Tibial artery (tissue), 4 donors: ENCODE results near the gene WDR73.

Experiments used
- DNase-seq, 2 donors: peaks; one replicate each; pipeline ENCODE4 v3.0.0-alpha.2; 2019
- H3K27ac ChIP-seq, 2 donors: fragments of 200-600 bp; sonication (generic) in 1 of 2; 1 replicate in 1 of 2; 2 replicates in 1 of 2; pipeline ENCODE4 v1.5.1; 2018 to 2019; ENCODE audit warnings: mild to moderate bottlenecking in 1 of 2
- H3K27me3 ChIP-seq, 2 donors: fragments of 200-600 bp; sonication (generic) in 1 of 2; one replicate each; pipeline versions ENCODE4 v1.5.1 to v1.6.0; 2016 to 2019
- H3K36me3 ChIP-seq, 3 donors: fragments of 200-600 bp; sonication (generic) in 2 of 3; one replicate each; pipeline ENCODE4 v1.5.1; 2016 to 2019; ENCODE audit warnings: mild to moderate bottlenecking in 2 of 3
- H3K4me1 ChIP-seq, 4 donors: fragments of 200-600 bp; sonication (generic) in 2 of 4; 1 replicate in 3 of 4; 2 replicates in 1 of 4; pipeline ENCODE4 v1.5.1; 2016 to 2019
- H3K4me3 ChIP-seq, 2 donors: fragments of 200-600 bp; sonication (generic) in 1 of 2; 1 replicate in 1 of 2; 2 replicates in 1 of 2; pipeline ENCODE4 v1.5.1; 2018 to 2019; ENCODE audit warnings: mild to moderate bottlenecking in 2 of 2
- H3K9me3 ChIP-seq, 3 donors: fragments of 200-600 bp; sonication (generic) in 1 of 3; one replicate each; pipeline ENCODE4 v1.5.1; 2016 to 2019
- intact Hi-C: fragments of 100-400 bp; cut with DNase I; formaldehyde crosslinking; loops from one replicate; pipeline ENCODE4 v1.15.0; 2023; ENCODE audit warnings: low total_unique reads
- TF ChIP-seq, protein P1 (sequence below), 2 experiments: fragments of 200-600 bp in 1 of 2; fragments of 450-650 bp in 1 of 2; IDR thresholded peaks; one replicate each; pipeline ENCODE4 v1.5.1; 2017 to 2019; ENCODE audit warnings: antibody characterized with exemption in 2 of 2, mild to moderate bottlenecking in 1 of 2, moderate library complexity in 1 of 2

WDR73 gene

GRCh38 chr15:84591815-84592214 lies 62.3 kb downstream of the WDR73 start:
- no peaks in the 10 kb centered on the region for H3K27me3 ChIP-seq
- no peaks in the 10 kb centered on the region for H3K9me3 ChIP-seq
- H3K27ac ChIP-seq, result no peak overlapping the region
- intact Hi-C loops, result no loop called here
- no peak overlapping the region for H3K4me3 ChIP-seq
- no peak for DNase-seq
- H3K36me3 ChIP-seq, result no peaks in the 10 kb centered on the region
- TF ChIP-seq, protein P1, sequence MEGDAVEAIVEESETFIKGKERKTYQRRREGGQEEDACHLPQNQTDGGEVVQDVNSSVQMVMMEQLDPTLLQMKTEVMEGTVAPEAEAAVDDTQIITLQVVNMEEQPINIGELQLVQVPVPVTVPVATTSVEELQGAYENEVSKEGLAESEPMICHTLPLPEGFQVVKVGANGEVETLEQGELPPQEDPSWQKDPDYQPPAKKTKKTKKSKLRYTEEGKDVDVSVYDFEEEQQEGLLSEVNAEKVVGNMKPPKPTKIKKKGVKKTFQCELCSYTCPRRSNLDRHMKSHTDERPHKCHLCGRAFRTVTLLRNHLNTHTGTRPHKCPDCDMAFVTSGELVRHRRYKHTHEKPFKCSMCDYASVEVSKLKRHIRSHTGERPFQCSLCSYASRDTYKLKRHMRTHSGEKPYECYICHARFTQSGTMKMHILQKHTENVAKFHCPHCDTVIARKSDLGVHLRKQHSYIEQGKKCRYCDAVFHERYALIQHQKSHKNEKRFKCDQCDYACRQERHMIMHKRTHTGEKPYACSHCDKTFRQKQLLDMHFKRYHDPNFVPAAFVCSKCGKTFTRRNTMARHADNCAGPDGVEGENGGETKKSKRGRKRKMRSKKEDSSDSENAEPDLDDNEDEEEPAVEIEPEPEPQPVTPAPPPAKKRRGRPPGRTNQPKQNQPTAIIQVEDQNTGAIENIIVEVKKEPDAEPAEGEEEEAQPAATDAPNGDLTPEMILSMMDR (IDR thresholded peaks at IDR 0.05), result no peak
- peaks cover 0 to 9% (median 7%) of the 10 kb centered on the region in 4 donors for H3K4me1 ChIP-seq

DNA sequence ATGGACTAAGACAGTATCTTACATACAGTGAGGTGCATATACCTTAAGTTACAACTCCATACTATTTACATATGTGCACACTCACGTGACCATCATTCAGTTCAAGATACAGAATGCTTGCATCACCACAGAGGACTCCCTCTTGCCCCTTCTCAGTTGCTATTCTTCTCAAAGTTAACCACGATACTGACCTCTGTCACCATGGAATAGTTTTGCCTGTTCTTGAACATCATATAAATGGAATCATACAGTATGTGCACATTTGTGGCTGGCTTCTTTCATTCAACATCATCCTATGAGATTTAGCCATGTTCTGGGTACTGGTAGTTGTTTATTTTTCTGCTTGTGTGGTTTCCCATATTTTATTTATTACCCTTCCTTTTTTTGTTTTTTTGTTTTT lies 63.7 kb downstream of the WDR73 start:
- no peaks in the 10 kb centered on the region for H3K36me3 ChIP-seq
- no peak overlapping the region for H3K4me3 ChIP-seq
- DNase-seq, result no peak
- no peaks in the 10 kb centered on the region for H3K9me3 ChIP-seq
- peaks cover 0 to 9% (median 7%) of the 10 kb centered on the region in 4 donors for H3K4me1 ChIP-seq
- H3K27me3 ChIP-seq, result no peaks in the 10 kb centered on the region
- no peak overlapping the region for H3K27ac ChIP-seq
- intact Hi-C loops, result no loop called here
- TF ChIP-seq, protein P1 (IDR thresholded peaks at IDR 0.05), result no peak
